Mesodermal cell (in vitro differentiated cells): Measurements from ENCODE around the gene PLD3.

Source experiments
- H3K27ac ChIP-seq: 2 replicates; pipeline ENCODE4 v1.7.0; 2013; ENCODE audit warnings: mild to moderate bottlenecking, low read depth, low read length, moderate library complexity; ENCODE audit not compliant: severe bottlenecking
- H3K36me3 ChIP-seq: 2 replicates; pipeline ENCODE4 v1.7.1; 2013; ENCODE audit warnings: mild to moderate bottlenecking, low read length, moderate library complexity; ENCODE audit not compliant: control insufficient read depth, insufficient read depth
- H3K4me1 ChIP-seq: one replicate; pipeline ENCODE4 v1.7.1; 2013; ENCODE audit warnings: mild to moderate bottlenecking, low read length; ENCODE audit not compliant: insufficient read depth, control insufficient read depth, poor library complexity, severe bottlenecking
- H3K4me3 ChIP-seq: 2 replicates; pipeline ENCODE4 v1.7.0; 2013; ENCODE audit warnings: low read length, control low read depth, mild to moderate bottlenecking; ENCODE audit not compliant: insufficient read depth, poor library complexity, severe bottlenecking; ENCODE audit errors: extremely low read depth
- H3K9me3 ChIP-seq: 2 replicates; pipeline ENCODE4 v1.7.1; 2013; ENCODE audit warnings: mild to moderate bottlenecking, low read length, moderate library complexity; ENCODE audit not compliant: control insufficient read depth
- WGBS, 2 experiments: methylation state at CpG; one replicate each; pipeline ENCODE4 v1.1.5; 2013; ENCODE audit warnings: missing lambda C conversion rate in 2 of 2; ENCODE audit not compliant: insufficient coverage in 2 of 2; 5-methylcytosine and 5-hydroxymethylcytosine counted together

The PLD3 gene

DNA sequence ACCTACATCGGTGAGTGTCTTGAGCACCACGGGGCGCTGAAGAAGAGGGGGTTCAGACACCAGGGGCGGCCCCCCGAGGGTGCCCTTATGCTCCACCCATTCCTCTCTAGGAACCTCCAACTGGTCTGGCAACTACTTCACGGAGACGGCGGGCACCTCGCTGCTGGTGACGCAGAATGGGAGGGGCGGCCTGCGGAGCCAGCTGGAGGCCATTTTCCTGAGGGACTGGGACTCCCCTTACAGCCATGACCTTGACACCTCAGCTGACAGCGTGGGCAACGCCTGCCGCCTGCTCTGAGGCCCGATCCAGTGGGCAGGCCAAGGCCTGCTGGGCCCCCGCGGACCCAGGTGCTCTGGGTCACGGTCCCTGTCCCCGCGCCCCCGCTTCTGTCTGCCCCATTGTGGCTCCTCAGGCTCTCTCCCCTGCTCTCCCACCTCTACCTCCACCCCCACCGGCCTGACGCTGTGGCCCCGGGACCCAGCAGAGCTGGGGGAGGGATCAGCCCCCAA, 29.4 kb downstream of the PLD3 start:
- H3K4me1 ChIP-seq = no peaks in the 10 kb centered on the region
- peaks cover 44% of the 10 kb centered on the region for H3K36me3 ChIP-seq
- no peak overlapping the region for H3K4me3 ChIP-seq
- no peaks in the 10 kb centered on the region for H3K9me3 ChIP-seq
- H3K27ac ChIP-seq = no peak overlapping the region
- 94 to 95% methylated on average over 20 of the region's 25 CpGs for whole genome bisulfite sequencing, 2 experiments

DNA sequence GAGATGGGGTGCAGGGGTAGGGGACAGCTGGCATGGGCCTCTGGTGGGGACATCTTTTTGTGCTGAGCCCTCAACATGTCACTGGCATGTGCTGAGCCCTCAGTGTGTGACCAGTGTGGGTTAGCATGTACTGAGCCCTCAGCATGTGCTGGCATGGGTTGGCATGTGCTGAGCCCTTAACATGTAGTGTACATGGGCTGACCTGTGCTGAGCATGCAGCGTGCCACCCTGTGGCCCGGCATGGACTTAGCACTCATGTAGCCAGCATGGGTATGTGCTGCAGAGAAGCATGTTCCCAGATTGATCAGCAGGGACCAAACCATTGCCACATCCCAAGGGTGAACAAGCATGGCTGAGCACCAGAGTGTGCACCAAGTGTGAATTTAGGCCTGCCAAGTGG, 30.0 kb downstream of the PLD3 start:
- WGBS, 2 experiments = 96 to 100% methylated on average over 2 of the region's 2 CpGs
- H3K36me3 ChIP-seq = peaks cover 38% of the 10 kb centered on the region
- no peaks in the 10 kb centered on the region for H3K4me1 ChIP-seq
- H3K27ac ChIP-seq = no peak overlapping the region
- H3K9me3 ChIP-seq = no peaks in the 10 kb centered on the region
- no peak overlapping the region for H3K4me3 ChIP-seq

GRCh38 chr19:40379446-40380198, 31.1 kb downstream of the PLD3 start:
- 95 to 97% methylated on average over 4 to 9 of the region's 11 CpGs for WGBS, 2 experiments

GRCh38 chr19:40380199-40381037, 31.9 kb downstream of the PLD3 start:
- 95% methylated on average over 33 to 35 of the region's 37 CpGs for WGBS, 2 experiments
- Histone ChIP-seq H3K27ac (no peak overlapping the region), H3K4me1 (no peaks in the 10 kb centered on the region), H3K4me3 (no peak overlapping the region), H3K36me3 (peaks cover 24% of the 10 kb centered on the region), H3K9me3 (no peaks in the 10 kb centered on the region)

More at GRCh38 chr19:40379446-40380198, 31.1 kb downstream of the PLD3 start:
- Histone ChIP-seq H3K9me3 (no peaks in the 10 kb centered on the region), H3K4me3 (no peak overlapping the region), H3K27ac (no peak overlapping the region), H3K4me1 (no peaks in the 10 kb centered on the region), H3K36me3 (peaks cover 29% of the 10 kb centered on the region)

DNA sequence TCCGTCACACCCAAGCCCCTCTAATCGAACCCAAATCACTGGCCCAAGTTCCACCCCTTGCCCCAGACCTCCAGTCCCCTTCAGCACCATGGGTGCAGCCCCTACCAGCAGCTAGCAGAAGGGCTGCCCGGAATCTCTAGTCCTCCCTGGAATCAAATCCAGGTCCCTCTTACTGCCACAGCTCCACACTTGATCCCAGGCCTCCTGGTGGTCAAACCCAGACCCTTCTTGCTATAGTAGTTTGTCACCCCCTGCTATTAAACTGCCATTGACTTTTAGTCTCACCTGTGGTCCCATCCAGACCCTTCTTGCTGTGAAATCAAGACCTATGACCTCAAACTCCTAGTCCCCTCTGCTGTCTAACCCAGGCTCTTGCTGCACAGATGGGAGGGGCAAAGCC, 32.8 kb downstream of the PLD3 start:
- Histone ChIP-seq H3K36me3 (peaks cover 22% of the 10 kb centered on the region), H3K4me3 (no peak overlapping the region), H3K9me3 (no peaks in the 10 kb centered on the region), H3K4me1 (no peaks in the 10 kb centered on the region), H3K27ac (no peak overlapping the region)
- WGBS, 2 experiments = 80 to 88% methylated on average over 2 to 3 of the region's 3 CpGs

GRCh38 chr19:40383668-40384248, 35.3 kb downstream of the PLD3 start:
- H3K36me3 ChIP-seq = peaks cover 8% of the 10 kb centered on the region
- H3K4me1 ChIP-seq = no peaks in the 10 kb centered on the region
- WGBS, 2 experiments = 93 to 96% methylated on average over 28 of the region's 28 CpGs
- H3K27ac ChIP-seq = no peak overlapping the region
- no peak overlapping the region for H3K4me3 ChIP-seq
- no peaks in the 10 kb centered on the region for H3K9me3 ChIP-seq

GRCh38 chr19:40387155-40387554, 38.7 kb downstream of the PLD3 start:
- Histone ChIP-seq H3K36me3 (no peaks in the 10 kb centered on the region), H3K4me3 (no peak overlapping the region), H3K9me3 (no peaks in the 10 kb centered on the region), H3K27ac (no peak overlapping the region), H3K4me1 (no peaks in the 10 kb centered on the region)
- 89 to 93% methylated on average over 10 of the region's 10 CpGs for WGBS, 2 experiments

GRCh38 chr19:40388481-40388880, 40.0 kb downstream of the PLD3 start:
- Histone ChIP-seq H3K4me1 (no peaks in the 10 kb centered on the region), H3K9me3 (no peaks in the 10 kb centered on the region), H3K36me3 (no peaks in the 10 kb centered on the region), H3K27ac (no peak overlapping the region), H3K4me3 (no peak overlapping the region)
- 78 to 100% methylated on average over 3 of the region's 3 CpGs for WGBS, 2 experiments

DNA sequence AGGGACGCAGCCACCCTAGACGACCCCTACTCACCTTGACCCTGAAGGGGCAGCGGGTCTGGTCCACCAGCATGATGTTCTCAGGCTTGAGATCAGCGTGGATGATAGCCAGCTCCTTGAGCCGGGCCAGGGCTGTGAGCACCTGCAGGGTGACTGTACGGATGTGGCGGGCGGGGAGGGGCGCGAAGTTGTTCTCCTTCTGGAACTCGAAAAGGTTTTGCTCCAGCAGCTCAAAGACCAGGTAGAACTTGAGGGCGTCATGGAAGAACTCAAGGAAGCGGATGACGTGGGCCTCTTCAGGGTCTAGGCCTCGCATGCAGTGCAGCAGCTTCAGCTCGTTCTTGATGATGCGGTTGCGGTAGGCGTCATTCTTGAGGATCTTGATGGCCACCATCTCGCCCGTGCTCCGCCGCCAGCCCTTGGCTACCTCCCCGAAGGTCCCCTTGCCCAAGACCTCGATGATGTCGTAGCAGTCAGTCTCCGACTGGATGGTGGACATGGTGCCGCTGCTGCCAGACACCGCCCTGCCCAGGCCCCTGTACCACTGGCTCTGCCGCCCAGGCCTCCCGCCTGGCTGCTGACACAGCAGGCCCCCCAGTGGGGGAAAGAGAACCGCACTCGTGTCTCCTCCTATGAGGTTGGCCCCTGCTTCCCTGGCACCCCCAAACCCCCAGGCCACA, 41.0 kb downstream of the PLD3 start:
- H3K4me1 ChIP-seq = no peaks in the 10 kb centered on the region
- H3K36me3 ChIP-seq = no peaks in the 10 kb centered on the region
- 96% methylated on average over 28 to 32 of the region's 33 CpGs for WGBS, 2 experiments
- no peak overlapping the region for H3K27ac ChIP-seq
- no peaks in the 10 kb centered on the region for H3K9me3 ChIP-seq
- no peak overlapping the region for H3K4me3 ChIP-seq

GRCh38 chr19:40390084-40390742, 41.7 kb downstream of the PLD3 start, which contains the start of gene HIPK4:
HIPK4 (minus strand) TSS chr19:40390181; CDS start chr19:40389902, 279 bp downstream.
- no peaks in the 10 kb centered on the region for H3K4me1 ChIP-seq
- no peaks in the 10 kb centered on the region for H3K36me3 ChIP-seq
- no peak within 1 kb of the TSS for H3K4me3 ChIP-seq
- H3K27ac ChIP-seq = no peak within 1 kb of the TSS
- 86 to 96% methylated on average over 8 to 10 of the region's 10 CpGs for WGBS, 2 experiments
- no peaks in the 10 kb centered on the region for H3K9me3 ChIP-seq
